NCI-H446 (cell line): ENCODE measurements around the gene RGS6.
A peak's percentile ranks its signal among the peaks of the same experiment; 100 is the strongest.

Experiments
- DNase-seq, 2 experiments: peaks; one replicate each; lab custom pipeline; 2025; lab: John Stamatoyannopoulos, UW

RGS6 gene

GRCh38 chr14:72081137-72081536 is 148.9 kb downstream of the RGS6 start:
- no peak for DNase-seq

GRCh38 chr14:72084935-72085334 is 152.7 kb downstream of the RGS6 start:
- DNase-seq, result no peak

GRCh38 chr14:72089625-72090024 is 157.4 kb downstream of the RGS6 start:
- no peak for DNase-seq

GRCh38 chr14:72094844-72095582 is 162.8 kb downstream of the RGS6 start:
- DNase-seq, result no peak

- DNase-seq, result no peak
Measured at GRCh38 chr14:72097173-72097783, 165.0 kb downstream of the RGS6 start.

- no peak for DNase-seq
Measured at GRCh38 chr14:72098210-72098609, 166.0 kb downstream of the RGS6 start.

GRCh38 chr14:72099566-72099965 is 167.3 kb downstream of the RGS6 start:
- no peak for DNase-seq

- DNase-seq, result peak in 1 of 2 experiments; percentile 6
Measured at GRCh38 chr14:72104011-72104613, 171.9 kb downstream of the RGS6 start.

- no peak for DNase-seq
Measured at GRCh38 chr14:72111911-72112310, 179.7 kb downstream of the RGS6 start.

- no peak for DNase-seq
Measured at GRCh38 chr14:72118841-72119240, 186.6 kb downstream of the RGS6 start.

- no peak for DNase-seq
Measured at GRCh38 chr14:72120315-72120714, 188.1 kb downstream of the RGS6 start.

- no peak for DNase-seq
Measured at GRCh38 chr14:72123755-72124154, 191.5 kb downstream of the RGS6 start.

- DNase-seq, result no peak
Measured at GRCh38 chr14:72124171-72124570, 191.9 kb downstream of the RGS6 start.

GRCh38 chr14:72126091-72126490 is 193.9 kb downstream of the RGS6 start:
- DNase-seq, result no peak

GRCh38 chr14:72126561-72126960 is 194.3 kb downstream of the RGS6 start:
- no peak for DNase-seq

GRCh38 chr14:72128629-72129028 is 196.4 kb downstream of the RGS6 start:
- DNase-seq, result no peak

- no peak for DNase-seq
Measured at GRCh38 chr14:72129291-72129690, 197.1 kb downstream of the RGS6 start.

GRCh38 chr14:72141084-72141483 is 208.9 kb downstream of the RGS6 start:
- no peak for DNase-seq

- DNase-seq, result no peak
Measured at GRCh38 chr14:72142328-72142727, 210.1 kb downstream of the RGS6 start.

GRCh38 chr14:72146241-72146640 is 214.0 kb downstream of the RGS6 start:
- DNase-seq, result no peak

- DNase-seq, result no peak
Measured at GRCh38 chr14:72154645-72155378, 222.6 kb downstream of the RGS6 start.

GRCh38 chr14:72155379-72155993 is 223.3 kb downstream of the RGS6 start:
- no peak for DNase-seq
